Stimulated activated CD4-positive, alpha-beta T cell treated with anti-CD3 and anti-CD28 coated beads, Interleukin-4, amount 100 ng/mL, for 4 hours (primary cell): ENCODE data around the gene ALDH1L1.
"Not testable (repeated sequence)": the region's sequence is repeated elsewhere in the genome, so short reads cannot be mapped to it uniquely, and the experiment has no call there.

ENCODE experiments used
- DNase-seq, 2 experiments: peaks; one replicate each; pipeline ENCODE4 v3.0.0-alpha.2; 2020

The ALDH1L1 gene

DNA sequence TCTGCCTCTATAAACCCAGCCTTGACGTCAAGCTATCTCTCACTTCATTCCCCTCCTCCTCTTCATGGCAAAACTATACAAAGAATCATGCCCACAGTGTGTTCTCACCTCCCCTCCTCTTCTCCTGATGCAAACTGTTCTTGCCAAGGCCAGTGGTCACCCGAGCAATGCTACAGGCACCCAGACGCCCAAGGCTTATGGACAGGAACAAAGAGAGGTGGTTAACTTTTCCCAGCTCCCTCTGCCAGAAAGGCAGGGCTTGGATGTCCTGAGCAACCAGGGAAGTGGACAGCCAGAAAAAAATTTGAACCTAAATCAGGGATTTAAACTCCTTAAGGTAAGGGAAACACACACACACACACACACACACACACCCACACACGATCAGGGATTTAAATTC lies 101.5 kb downstream of the ALDH1L1 start:
- DNase-seq, result no peak

DNA sequence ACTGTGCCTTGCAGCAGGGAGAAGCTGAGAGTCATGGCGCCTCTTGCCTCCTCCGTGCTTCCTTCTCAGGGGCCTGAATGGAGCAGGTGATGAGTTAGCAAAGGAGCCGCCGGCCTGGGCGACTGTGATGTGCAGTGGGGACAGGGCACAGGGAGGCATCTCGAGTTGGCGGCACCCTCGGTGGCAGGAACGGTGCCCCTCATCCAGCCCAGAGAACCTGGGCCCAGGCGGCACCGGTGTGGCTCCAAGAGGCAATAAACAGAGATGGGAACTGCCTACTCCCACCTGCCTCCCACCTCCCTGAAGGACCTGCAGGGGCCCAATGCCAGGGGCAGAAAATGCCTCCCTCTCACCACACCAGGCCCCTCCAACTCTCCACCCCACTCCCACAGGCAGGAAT lies 102.6 kb downstream of the ALDH1L1 start:
- no peak for DNase-seq

DNA sequence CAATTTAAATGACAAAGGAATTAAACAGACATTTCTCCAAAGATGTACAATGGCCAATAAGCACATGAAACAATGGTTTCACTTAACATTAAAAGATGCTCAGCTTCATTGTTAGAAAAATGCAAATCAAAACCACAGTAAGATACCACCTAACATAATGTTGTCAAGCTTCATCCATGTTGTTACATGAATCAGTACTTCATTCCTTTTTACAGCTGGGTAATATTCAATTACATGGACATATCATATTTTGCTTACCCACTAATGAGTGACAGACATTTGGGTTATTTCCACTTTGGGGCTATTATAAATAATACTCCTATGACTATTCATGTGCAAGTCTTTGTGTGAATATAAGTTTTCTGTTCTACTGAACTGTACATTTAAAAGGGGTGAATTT lies 104.2 kb downstream of the ALDH1L1 start:
- DNase-seq, result no peak

DNA sequence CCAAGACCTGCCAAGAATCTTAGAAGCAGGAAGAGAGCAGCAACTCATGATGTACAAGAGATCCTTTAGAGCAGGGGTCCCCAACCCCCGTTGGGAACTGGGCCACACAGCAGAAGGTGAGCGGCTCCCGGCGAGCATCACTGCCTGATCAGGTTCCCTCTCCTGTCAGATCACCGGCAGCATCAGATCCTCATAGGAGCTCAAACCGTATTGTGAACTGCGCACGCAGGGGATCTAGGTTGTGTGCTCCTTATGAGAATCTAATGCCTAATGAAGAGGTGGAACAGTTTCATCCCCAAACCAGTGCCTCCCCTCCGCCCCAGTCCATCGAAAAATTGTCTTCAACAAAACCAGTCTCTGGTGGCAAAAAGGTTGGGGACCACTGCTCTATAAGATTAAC lies 110.2 kb downstream of the ALDH1L1 start:
- DNase-seq, result no peak

DNA sequence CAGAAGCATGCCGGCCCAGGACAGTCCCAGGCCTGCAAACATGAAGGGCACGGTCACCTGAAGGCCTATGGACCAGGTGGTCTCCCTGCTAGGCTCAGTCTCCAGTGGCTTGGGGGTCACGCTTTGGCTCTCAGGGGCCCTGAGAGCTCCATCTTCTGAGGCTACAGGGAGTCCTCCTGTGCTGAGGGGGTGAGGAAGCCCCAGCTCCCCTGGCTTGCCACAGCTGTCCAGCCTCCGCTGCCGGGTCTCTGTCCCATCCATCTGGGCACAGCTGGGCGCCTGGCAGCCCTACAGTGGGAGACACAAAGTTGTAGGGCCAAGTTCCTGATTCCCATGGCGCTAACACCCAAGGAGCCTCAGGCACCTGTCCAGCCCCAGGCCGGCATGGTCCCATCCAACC lies 112.4 kb downstream of the ALDH1L1 start:
- DNase-seq, result no peak

DNA sequence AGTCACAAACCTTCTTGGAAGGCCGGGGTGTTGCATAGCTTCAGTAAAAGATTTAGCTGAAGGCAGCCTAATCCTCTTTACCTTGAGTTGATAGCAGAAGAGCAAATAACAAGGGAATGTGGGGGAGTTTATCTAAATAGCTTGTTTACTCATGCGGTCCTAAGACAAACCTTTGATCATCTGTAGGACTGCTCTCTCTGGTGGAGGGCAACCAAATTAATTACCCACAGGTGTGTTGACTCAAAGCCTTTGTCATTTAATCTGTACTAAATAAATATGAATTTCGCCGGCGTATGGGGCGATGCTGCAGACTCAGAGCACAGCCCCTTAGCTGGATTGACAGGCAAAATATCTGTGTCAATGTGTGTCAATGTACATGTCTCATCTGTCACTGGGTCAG lies 113.7 kb downstream of the ALDH1L1 start:
- DNase-seq, result not testable (repeated sequence)

DNA sequence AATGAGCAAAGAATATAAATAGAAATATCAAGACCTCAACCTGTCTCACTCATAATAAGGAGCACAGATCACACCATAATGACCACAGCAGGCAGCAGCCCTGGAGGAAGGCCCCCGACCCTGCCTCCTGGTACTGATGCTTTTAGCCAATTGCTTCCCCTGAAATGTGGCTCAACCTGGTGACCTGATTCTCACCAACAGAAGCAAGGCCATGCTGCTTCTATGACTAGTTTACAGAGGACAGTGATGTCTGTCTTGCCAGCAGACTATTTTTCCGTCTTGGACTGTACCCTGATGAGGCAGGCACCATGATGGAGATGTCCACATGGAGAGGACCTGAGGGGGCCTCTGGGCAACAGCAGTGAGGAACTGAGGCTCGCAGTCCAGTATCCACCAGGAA lies 114.5 kb downstream of the ALDH1L1 start:
- DNase-seq, result no peak

DNA sequence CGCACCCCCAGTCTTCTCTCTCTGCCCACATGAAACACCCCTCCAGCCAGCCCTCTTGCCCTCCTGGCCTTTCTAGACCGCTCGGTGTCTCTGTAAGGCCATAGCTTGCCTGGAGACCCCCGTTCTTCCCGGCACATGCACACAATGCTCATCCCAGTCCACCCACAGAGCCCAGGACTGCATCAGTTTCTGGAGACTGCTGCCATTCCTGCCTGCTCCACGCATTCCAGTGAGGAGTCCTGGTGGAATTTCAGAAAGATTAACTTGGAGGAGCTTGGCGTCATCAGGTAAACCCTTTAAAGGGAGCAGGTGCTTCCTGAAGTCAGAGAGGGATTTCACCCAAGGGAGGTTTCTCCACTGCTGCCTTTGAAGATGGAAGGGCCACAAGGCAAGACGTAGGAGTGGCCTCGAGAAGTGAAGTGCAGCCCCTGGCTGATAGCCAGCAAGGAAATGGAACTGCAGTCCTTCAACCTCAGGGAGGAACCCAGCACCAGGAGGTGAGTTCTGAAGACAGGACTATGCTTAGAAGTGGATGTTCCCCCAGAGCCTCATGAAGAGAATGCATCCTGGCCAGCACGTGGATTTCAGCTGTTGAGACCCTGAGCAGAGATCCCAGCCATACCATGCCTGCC lies 115.6 kb downstream of the ALDH1L1 start:
- DNase-seq, result no peak

DNA sequence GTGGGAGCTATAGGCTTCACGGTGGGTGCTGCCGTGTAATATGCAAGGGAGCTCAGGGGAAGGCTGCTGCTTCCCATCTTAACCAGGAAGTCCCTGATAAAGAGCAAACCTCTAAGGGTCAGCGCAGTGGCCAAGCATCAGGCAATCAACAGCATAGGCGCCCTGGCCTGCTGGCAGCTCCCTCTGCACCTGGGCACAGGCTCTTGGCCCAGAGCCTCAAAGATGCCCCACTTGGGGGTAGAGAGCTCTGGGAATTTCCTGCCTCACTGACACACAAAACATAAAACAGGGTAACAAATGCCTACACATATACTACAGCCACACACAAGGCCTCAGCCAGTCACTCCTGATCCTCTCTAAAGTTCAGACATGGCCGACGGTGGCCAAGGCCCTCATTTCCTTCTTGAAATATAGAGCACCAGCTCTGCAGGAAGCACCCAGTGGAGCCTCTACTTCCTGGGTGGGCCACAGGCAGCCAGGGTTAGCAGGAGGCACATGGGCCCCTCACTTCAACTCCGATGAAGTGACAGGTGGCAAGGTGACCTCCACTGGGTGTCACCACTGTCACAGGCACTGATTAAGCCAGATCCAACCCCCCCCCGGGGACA lies 116.9 kb downstream of the ALDH1L1 start:
- DNase-seq, result no peak

DNA sequence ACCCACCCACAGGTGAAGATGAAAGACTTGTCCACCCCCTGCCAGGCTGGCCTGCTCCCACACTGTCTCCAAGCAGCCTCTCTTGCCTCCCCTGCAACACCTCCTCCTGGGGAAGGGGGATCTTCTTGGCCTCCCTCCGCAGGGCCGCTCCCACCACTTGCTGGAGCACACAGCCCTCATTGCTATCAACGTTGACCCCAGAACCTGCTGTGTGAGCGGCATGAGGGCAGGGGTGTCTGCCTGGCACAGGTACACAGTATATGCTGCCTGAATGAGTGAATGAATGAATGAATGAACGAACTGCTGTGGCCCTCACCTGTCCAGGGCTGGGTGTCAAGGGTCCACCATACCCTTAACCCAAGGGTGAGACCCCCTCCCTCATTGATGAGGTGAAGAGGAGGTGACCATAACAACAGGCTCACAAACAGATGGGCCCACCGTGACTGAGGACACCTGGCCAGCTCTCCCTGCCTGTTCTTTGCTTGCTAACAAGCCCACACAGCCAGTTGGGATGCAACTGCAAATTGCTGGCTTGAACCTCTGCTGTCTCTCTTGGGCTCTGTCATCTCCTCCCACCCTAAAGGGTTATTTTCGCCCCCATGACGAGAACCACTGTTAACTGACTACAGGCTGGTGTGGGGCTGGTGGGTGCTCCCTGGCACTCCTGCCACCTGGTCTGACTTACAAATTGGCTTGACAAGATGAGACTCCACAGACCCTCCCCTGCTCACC lies 118.9 kb downstream of the ALDH1L1 start:
- no peak for DNase-seq

DNA sequence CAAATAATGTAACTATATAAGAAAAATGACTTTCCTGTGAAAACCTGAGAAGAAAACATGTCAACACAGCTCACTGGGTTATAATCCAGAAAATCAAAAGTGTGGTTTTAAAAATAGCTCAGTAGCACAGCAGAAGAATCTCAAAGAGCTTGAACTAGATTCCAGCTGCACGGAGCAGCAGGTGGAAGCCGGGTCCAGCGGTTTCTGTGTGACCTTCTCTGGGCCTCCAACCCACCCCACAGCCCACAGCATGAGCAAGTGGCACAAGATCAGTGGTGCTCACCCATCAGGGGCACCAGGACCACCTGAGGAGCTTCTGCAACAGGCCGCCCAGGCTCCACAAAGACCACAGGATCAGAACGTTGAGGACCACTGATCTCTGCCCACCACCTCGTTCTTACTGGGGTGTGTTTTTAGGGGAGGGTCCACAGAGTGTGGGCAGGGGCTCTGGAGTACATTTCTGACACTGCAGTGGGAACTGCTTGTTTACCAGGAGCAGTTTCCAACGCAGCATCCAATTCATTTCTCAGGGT lies 119.7 kb downstream of the ALDH1L1 start:
- DNase-seq, result no peak

DNA sequence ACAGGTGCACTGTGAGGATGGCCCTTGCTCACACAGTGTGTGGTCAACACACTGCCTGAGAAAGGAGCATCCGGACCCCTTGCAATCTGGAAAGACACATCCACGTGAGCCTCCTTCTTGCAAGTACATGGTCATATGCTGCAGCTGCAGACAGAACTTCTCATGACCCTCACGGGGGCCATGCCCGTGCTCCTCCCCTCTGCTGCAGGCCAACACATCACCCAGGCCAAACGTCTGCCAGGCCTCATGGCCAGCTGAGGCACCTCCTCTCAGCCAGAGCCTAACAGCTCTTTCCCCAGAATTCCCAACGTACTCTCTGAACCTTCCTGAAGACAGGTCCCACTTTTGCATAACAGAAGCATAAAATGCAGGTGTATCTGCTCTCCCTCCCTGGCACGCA lies 121.7 kb downstream of the ALDH1L1 start:
- no peak for DNase-seq

DNA sequence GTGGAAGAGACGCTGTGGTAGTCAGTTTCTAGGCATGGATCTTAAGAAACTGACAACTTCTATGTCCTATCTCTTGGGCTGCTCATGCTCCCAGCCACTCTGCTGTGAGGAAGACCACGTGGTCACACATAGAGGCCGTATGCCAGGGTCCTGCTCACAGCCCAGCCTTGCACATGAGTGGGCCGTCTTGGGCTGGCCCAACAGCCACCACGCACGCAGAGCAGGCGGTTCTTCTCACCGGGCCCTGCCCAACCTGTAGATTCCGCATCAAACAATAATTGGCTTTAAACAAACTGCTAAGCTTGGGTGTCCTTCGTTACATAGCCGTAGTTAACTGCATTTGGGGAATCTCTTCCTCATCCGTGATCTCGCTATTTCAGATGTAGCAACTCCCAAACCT lies 122.5 kb downstream of the ALDH1L1 start:
- no peak for DNase-seq

DNA sequence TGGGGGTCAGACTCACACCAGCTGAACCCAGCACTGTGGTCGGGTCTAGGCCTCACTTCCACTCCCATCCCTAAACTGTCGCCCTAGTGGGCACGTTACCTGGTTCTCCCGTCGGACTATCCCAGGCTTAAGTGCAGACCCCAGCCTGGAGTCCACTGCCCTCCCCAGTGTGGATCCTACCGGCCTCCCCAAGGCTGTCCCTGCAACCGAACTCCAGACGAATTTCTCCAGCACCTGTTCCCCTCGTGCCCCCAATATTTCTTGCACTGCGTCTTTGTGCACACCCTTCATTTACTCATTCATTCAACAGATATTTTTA lies 122.9 kb downstream of the ALDH1L1 start:
- DNase-seq, result no peak

DNA sequence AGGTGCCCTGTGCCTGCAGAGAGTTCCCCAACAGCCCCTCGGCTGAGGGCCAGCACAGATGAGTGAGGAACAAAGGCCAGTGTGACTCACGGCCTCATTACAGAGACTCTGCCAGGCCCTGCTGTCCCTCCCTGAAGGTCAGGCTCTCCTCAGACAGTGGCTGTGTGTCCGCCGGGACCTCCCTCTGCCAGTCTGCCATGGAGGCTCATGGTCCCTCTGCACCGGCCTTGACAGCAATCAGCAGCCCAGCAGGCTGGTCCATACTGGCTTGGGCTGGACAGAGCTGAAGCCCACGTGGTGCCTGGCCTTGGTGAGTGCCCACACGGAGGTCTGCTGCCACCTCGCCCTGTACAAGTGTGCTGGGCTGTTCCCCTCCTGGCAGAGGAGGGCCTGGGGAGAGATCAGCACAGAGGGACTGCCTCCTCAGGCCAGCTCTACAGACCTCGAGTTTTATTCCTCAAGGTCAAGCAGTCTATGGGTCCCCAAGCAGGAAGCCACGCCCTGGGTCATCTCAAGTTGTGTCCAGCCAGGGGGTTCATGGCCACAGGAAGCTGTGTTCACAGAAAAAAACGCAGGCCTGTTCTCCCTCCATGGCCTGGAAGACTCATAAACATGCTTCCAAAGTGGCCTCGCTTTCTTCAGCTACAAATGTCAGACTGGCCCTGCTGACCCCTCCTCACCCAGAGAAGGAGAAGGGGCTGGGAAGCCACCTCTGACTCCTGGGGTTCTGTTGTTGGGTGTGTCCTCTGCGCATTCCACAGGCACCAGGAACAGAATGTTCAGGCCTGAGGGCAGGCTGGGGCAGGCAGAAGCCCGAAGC lies 123.5 kb downstream of the ALDH1L1 start:
- no peak for DNase-seq

DNA sequence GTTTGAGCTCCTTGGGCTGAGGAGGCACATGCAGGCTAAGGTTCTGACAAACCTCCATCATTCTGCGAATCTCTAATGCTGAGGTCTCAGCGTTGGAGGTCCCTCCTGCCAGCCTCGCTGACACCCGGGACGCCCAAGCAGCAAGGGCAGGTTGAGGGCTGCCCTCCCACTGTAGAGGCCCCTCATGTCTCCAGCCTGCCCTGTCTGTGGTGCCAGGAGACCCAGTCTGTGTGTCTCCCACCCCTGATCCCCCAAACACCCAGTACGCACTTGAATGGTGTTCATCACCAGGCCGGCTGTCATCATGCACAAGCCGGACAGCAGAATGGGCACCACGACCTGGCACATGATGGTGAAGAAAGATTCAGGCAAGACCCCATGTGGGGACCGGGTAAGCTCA lies 124.3 kb downstream of the ALDH1L1 start:
- no peak for DNase-seq

DNA sequence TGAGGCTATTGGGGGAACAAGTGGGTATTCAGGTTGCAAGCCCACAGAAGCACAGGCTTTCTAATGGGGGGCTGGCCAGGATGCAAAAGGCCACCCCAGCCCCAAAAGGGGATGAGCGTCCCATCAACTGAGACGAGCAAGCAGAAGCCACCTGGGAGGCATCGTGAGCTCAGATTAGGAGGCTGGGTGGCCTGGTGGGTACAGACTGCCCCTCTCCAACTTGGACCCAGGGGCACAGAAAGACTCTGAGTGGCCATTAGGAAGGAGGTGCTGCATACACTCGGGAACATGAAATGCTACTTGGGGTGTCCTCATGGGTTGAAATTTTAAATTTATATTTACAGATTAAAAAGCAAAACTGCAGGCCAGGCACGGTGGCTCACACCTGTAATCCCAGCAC lies 125.5 kb downstream of the ALDH1L1 start:
- no peak for DNase-seq

DNA sequence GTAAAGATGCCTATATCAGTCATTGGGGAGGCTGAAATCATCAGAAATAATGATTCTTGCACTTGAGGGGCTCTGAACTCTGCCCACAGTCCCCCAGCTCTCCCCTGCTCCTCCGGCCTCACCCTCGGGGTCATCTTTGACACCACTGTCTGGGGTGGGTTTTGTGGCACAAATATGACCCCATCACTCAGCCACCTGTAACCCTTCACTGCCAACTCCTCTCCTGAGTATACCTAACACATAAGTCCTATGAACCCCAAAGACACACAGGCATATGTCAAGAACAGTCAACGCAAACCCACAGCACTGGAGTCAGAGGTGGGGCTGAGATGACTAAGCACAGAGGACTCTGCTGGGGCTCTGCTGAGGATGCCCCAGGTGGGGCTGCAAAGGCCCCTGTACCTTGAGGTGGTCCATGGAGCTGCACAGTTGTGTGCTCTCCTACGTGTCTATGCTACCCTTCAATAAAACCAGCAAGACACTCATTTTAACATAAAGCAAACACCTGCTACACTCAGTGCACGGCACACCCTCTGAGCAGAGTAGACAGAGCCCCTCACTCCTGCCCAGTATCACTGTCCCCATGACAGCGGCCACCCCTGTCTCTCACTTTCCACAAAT lies 126.3 kb downstream of the ALDH1L1 start:
- no peak for DNase-seq
